ENCODE measurements around the gene CEP78.

GRCh38 chr9:78289474-78289873, 53.6 kb downstream of the CEP78 start:
- TF ChIP-seq CTCF (IDR thresholded peaks at IDR 0.05 in 8 of 11, conservative IDR thresholded peaks at IDR 0.05 in 3 of 11): no peak
- no peak for TF ChIP-seq POLR2AphosphoS5 (IDR thresholded peaks at IDR 0.05)
- no peak for TF ChIP-seq POLR2A (IDR thresholded peaks at IDR 0.05)
